DMS153 (cell line): ENCODE data around the gene TEX54.
"Not testable (repeated sequence)": the region's sequence is repeated elsewhere in the genome, so short reads cannot be mapped to it uniquely, and the experiment has no call there.

Source experiments
- DNase-seq: peaks from one replicate; lab custom pipeline; 2025; lab: John Stamatoyannopoulos, UW

The TEX54 gene

DNA sequence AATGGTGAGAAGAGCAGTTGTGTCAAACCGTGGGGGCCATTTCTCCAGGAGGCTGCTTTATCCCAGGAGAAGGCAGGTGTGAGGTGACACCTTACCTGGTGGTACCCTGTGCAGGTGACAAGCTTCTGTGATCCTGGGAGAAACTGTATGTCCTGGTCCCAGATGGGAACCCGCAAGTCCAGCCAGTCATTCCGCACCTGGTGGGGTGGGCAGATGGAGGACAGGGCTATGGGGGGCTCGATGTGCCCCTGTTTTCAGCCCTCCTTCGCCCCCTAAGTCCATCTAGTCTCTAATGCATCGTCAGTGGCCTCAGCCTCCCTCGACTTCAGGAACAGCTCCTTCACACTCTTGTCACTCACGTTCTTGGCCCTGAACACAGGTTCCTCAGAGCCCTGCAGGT, 2.7 kb upstream of the TEX54 start:
- no peak for DNase-seq

DNA sequence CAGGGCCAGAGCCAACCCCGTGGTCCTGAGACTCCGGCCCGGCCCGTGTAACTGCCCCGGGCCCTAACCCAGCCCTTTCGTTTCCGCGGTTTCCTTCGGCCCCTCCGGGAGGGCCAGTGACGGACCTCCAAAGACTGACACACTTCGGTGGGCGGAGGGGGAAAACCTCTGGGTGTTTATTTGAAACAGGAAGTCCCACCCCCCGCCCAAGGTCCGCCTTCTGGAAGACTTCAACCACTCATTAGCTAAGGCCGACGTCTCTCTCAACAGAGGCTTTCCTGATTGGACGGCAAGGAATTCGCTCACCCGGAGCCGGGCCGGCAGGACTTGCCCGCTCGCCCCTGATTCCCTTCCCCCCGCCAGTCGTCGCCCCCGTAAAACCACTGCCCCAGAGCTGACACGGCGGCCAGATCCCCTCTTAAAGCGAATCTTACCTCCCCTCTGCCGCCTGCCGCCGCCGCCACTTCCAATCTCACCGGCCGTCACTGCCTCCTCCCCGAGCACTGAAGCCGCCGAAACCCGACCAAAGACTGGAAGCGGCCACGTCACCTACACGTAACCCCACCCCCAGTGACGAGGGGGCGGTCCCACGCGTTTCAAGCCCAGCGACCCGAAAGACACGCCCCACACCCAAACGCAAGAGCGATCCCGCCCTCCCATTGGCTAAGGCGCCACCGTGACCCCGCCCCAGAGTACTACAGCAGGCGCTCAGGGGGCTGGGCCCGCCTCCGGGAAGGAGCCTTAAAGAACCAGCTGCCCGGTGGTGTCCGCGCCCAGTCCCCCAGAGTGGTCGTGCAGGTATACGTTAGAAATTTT, 913 bp downstream of the TEX54 start, which contains the start of gene STX5:
STX5 (minus strand) TSS at position 532 of the 816 bp plus-strand sequence. CDS start 808 bp downstream, outside the sequence.
- DNase-seq, result peak; percentile 90

- no peak for DNase-seq
These were observed 1.6 kb downstream of the TEX54 start for GRCh38 chr11:62830904-62831519.

DNA sequence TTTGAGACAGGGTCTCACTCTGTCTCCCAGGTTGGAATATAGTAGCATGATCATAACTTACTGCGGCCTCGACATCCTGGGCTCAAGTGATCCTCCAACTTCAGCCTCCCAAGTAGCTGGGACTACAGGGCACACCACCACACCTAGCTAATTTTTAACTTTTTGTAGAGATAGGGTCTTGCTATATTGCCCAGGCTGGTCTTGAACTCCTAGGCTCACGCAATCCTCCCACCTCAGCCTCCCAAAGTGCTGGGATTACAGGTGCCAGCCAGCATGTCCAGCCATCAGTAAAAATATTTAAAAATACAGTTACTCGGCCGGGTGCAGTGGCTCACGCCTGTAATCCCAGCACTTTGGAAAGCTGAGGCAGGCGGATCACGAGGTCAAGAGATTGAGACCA, 4.5 kb downstream of the TEX54 start:
- not testable (repeated sequence) for DNase-seq

GRCh38 chr11:62823677-62824076, 9.0 kb downstream of the TEX54 start:
- no peak for DNase-seq

DNA sequence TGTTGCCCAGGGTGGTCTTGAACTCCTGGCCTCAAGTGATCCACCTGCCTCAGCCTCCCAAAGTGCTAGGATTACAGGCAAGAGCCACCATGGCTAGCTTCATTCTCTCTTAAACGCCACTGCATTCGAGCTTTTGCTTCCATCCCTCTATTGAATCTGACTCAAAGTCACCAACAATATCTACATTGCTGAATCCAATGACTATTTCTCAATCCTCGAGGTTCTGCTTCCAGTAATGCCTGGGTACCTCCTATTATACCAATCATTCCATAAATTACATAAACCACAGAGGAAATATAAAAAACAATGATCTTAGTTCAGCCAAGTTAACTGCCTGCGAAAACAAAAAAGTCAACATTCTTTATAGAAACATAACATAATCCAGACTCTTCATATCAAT, 15.5 kb downstream of the TEX54 start:
- no peak for DNase-seq

DNA sequence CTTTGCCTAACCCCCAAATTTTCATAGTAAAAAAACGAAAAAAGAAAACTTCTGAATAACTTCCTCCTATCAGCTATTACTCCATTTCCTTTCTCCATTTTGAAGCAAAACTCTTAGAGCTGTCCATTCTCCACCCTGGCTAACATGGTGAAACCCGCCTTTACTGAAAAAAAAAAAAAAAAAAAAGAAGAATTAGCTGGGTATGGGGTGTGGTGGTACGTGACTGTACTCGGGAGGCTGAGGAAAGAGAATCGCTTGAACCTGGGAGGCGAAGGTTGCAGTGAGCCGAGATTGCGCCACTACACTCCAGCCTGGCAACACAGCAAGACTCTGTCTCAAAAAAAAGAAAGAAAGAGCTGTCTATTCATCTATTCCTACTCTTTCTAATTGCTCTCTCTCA, 16.1 kb downstream of the TEX54 start:
- DNase-seq, result no peak

DNA sequence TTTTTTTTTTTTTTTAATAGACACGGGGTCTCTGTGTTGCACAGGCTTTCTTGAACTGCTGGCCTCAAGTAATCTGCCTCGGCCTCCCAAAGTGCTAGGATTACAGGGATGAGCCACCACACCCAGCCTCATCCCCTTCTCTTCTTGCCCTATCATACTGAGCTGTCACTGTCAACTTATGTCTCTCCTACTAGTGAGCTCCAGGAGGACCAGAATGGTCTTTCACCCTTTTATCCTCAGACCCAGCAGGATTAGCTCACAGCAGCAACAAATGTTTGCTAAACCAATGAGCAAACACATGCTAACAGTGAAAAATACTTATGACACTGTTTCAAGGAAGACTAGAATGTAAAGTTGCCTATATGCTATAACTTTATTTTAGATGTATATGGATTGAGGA, 21.0 kb downstream of the TEX54 start:
- DNase-seq, result no peak

- no peak for DNase-seq
These were observed 21.9 kb downstream of the TEX54 start for GRCh38 chr11:62810748-62811147.

GRCh38 chr11:62806611-62807121, 26.0 kb downstream of the TEX54 start:
- no peak for DNase-seq

DNA sequence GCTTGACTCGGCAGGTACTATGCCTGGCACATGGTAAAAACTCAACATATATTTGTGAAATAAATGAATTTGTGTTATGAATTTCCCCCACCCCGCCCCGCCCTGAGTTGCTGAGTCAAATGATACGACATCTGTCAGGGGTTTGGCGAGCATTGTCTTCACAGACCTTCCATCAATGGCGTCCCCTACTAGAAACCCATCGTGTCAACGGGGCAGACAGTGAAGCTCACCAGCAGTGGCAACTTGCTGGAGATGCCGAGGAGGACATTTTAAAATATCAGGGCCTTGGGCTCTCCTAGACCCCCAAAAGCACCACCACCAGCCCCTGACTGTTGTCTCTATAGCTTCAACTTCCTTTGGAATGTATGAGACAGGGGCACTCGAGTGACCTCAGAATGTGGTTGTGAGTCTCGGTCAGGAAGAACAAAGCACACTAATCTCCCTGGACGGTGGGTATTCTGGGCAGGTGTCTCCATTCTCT, 26.6 kb downstream of the TEX54 start:
- DNase-seq, result no peak

DNA sequence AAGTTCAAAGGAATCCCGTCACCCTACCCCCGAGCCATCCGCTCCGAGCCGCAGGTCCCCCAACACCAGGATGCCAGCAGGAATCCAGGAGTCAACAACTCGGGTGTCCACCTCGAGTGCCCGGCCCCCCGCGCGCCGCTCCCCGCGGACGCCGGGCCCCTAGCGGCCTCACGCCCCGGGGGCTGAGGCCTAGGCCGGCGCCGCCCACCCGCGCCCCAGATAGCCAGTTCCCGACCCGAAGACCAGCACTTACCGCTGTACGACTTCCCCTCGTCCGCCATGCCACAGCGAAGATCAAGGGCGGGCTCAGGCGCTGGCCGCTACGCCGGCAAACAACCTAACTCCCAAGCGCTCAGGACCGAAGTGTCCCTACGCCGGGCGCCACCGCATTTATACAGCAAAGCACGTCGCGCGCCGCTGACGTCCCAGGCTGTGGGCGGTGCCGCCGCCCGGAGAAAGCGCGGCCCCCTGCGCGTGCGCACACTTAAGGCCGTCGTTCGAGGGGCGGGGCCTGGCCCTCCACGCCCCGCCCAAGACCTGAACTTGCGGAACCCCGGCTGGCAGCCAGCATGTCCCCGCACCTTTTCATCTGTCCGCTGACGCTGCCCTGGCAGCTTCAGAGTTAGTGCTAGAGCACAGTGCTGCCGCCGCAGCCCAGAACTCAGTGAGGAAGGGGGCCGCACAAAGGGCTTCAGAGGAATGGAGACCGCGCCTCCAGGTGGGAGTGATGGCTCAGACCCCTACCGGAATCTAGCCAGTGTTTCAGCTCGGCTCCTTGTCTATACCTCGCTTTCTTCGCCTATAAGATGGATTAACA, 27.4 kb downstream of the TEX54 start, which contains the start of gene NXF1:
NXF1 (minus strand) TSS at position 365 of the 817 bp plus-strand sequence; CDS start at position 281, 84 bp downstream.
- DNase-seq, result peak; percentile 84

GRCh38 chr11:62804310-62805075, 28.1 kb downstream of the TEX54 start:
- DNase-seq, result no peak

GRCh38 chr11:62801071-62801470, 31.6 kb downstream of the TEX54 start:
- DNase-seq, result no peak

DNA sequence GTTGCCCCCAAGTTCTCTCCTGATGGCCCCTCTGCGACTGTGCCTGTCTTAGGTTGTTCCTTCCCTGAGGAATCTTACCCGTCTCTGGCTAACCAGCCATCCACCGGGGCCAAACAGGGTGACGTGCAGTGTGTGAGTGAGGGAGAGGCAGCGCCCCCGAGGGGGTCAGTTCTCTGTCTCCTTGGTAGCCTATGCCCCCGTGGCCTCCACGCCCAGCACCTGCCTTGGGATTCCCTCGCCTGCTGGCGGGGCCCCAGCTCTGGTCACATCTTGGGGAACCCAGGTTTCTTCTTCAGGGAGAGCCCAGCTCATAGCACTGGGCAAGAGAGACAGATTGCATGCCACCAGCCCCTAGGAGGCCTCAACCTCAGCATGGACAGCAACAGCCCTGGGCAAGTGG, 33.2 kb downstream of the TEX54 start:
- DNase-seq, result no peak

DNA sequence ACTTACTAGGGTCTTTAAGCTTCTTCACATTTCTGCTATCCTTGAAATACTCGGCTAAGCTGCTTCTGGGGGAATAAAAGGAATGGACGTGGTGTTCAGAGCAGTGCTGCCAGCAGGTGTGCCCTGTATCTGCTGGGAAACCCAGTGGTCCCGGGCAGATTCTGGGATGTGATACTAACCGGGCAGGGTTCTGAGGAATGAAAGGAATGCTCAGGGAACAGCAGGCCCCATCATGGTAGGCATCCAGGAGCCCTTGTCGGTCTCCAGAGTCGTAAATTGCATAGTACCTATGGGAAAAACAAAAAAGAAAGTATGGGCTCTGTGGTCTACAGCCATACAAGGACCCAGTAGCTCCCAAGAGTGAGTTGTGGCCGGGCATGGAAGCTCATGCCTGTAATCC, 36.4 kb downstream of the TEX54 start:
- no peak for DNase-seq

GRCh38 chr11:62794201-62794775, 38.4 kb downstream of the TEX54 start:
- DNase-seq, result no peak

- no peak for DNase-seq
These were observed 40.5 kb downstream of the TEX54 start for GRCh38 chr11:62792202-62792575.

DNA sequence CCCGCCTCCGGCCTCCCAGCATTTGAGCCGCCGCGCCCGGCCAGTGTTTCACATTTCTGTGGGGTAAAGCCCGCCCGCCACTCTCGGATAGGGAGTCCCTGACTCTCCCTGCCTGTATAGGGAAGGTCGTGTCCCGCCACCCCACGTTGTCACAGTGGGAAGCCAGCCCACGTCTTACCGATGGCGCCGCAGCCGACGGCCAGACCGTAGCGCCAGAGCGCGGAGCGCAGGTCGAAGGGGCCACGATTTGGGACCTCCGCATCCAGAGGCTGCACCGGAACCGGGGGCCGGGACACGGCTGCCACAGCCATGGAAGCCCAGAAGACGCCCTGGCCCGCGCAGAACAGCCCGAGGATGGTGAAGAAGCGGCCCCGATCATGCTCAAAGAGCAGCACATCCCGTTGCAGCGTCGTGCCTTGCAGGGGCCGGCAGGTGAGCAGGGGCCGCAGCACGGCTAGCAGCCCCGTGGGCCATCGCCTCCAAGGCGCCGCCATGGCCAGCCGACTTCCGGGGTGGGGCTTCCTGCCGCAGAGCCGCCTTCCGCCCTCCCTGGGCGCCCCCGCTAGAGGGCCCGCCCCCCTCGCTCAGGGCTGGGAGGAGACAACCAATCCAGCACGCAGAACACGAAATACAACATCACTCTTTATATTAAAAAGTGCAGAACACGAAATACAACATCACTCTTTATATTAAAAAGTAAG, 41.0 kb downstream of the TEX54 start, which contains the start of gene TMEM223:
TMEM223 (minus strand) TSS at position 506 of the 701 bp plus-strand sequence; CDS start at position 494, 12 bp downstream.
- peak; percentile 55 for DNase-seq

- DNase-seq, result no peak
These were observed 43.1 kb downstream of the TEX54 start for GRCh38 chr11:62789576-62789975.
